DMS79 (cell line): ENCODE measurements around the gene TAS2R39.

Experiments
- DNase-seq: peaks from one replicate; lab custom pipeline; 2025; lab: John Stamatoyannopoulos, UW

Gene TAS2R39

GRCh38 chr7:143216151-143216550 lies 32.9 kb downstream of the TAS2R39 start:
- DNase-seq: no peak

DNA sequence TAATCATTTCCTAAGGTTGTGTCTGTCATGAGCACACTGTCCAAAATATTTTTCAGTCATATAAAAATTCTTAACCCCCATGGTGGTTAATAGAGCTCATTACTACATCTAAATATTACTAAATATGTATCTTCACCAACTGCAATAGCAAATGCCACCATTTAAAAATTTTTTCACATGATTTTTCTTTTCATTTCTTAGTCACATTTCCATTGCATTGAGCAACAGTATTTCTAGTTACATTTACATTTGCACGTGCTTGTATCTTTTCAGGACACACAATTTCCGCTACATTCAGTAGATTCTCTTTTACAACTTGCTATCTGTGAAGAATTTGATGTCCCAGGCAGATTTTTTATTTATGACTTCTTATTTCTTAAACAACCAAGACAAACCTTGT lies 33.5 kb downstream of the TAS2R39 start:
- no peak for DNase-seq

DNA sequence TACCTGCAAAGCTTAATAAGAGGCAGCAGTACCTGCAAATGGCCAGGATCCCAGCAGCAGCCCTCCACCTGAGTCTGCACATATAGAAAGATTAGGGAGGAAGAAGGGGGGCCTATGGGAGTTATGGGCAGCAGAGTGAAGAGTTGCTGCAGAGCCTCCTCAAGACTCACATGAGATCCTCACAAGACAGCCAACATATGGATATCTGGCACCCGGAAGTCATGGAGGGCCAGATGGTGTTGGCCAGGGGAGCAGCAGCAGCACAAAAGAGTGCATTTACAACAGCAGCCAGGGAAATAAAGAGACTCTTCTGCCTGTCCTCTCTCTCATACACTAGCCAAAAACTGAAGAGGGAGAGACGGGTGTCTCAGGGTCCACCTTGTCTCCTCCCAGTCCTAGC lies 34.6 kb downstream of the TAS2R39 start:
- DNase-seq: no peak

DNA sequence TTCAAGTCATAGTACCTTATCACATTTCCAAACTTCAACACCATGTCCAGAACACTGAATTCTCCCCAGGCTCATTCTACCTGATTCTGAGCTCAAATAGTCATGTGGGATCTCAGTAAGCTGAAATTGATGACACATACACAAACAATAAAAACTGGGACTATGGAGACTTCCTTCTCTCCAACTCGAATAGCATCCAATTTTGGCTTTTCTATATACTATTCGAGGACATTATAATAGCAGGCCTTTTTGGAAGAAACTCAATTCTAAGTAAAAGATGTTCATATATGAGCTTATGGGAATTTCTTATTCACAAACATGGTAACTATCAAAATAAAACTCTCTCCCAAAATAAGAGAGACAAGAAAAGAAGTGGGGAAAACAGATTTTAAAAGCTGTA lies 38.1 kb downstream of the TAS2R39 start:
- no peak for DNase-seq

DNA sequence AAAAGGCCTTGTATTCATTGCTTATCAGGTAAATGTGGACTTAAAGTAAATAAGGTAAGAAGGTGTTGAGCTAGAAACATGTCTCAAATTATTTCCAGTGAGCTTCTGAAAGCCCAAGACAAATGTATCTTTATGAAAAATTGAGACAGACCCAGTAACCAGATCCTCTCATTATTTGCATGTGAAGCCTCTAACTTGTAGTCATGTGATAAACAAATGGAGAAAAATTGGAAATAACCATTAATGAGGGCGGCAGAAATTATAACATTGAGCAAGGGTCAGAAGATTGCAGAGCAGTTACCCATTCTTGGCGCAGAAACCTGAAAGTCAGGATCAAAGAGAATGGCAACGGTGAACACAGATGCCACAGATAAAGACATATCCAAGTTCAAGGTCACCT lies 38.5 kb downstream of the TAS2R39 start, which contains the start of gene TAS2R40:
TAS2R40 (plus strand) TSS at position 301 of the 400 bp plus-strand sequence; CDS start at position 343, 42 bp downstream.
- DNase-seq: no peak

GRCh38 chr7:143222782-143223181 lies 39.6 kb downstream of the TAS2R39 start:
- DNase-seq: no peak

DNA sequence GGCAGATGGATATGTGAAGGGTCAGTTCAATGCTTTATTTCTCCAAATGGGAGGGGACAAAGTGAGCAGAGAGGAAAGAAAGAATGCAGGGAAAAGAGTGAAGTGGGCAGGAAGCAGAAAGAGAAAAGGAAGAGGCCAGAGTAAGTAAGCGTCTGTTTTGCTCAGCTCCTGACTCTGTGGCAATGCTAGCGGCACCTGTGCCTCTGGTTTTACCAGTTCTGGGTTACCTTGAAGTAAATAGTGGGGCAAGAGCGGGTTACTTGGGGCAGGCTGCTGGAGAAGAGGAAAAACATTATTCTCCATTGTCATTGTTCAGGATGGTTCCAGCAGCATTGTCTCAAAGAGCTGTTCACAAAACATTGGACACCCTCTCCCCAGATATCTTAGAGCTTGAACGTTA lies 40.6 kb downstream of the TAS2R39 start:
- no peak for DNase-seq

GRCh38 chr7:143225047-143225446 lies 41.8 kb downstream of the TAS2R39 start:
- no peak for DNase-seq

GRCh38 chr7:143227806-143228205 lies 44.6 kb downstream of the TAS2R39 start:
- no peak for DNase-seq

DNA sequence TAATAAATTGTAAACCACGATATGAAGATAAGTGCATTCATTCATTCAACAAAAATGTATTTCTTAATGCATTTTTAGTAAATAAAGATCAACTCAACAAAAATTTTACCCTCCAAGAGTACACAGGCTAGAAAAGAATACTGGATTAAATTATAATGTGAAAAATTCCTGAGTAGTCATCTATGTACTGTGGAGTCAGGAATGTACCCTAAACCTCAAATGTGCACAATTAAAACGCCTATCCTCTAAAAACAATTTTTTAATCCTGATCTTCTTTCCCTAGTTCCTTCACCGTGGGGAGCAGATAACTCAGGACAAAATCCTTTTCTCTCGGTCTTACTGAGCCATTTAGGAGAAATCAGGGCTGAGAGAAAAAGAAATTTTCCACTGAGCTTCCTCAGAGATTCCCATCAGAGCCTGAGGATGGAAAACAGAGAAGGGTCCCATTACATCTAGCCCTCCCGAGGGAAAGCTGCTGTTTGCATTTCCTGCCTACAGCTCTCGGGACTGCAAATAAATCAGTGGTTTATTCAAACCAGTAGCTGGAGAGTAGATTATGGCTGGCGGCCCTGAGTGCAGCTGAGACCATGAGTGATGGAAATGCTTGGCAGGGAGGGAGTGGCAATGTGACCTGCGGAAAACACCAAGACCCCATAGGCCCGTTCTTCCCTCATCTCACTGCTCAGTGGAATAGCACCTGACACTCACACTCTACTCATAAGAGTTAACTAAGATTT lies 46.0 kb downstream of the TAS2R39 start:
- DNase-seq: no peak

DNA sequence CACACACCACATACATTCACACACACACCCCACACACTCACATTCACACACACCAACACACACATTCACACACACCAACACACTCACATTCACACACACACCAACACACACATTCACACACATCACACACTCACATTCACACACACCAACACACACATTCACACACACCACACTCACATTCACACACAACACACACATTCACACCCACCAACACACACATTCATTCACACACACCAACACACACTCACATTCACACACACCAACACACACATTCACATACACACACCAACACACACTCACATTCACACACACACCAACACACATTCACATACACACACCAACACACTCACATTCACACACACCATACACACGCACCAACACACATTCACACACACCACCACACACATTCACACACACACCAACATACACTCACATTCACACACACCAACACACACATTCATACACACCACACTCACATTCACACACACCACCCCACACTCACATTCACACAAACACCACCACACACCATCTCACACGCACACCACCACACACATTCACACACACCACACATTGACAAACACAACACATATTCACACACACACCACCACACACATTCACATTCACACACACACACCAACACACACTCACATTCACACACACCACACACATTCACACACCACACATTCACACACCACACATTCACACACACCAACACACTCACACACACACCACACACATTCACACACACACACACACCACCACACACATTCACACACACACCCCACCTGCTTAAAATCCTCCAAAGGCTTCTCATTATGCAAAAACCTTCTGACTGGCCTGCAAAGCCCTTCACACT lies 47.6 kb downstream of the TAS2R39 start:
- DNase-seq: no peak
